Activated CD4-positive, alpha-beta memory T cell treated with anti-CD3 and anti-CD28 coated beads for 36 hours (primary cell): Measurements from ENCODE around the gene KRT79. TPM values are rescaled to one million over a fixed set of nuclear protein-coding genes. Genes with fewer than 3 reads are reported as not detected.
A peak's percentile ranks its signal among the peaks of the same experiment; 100 is the strongest.

Experiments used
- CTCF ChIA-PET: fragments of 350-600 bp; sonication (Branson Sonifier 250); formaldehyde crosslinking; loops from one replicate; lab custom pipeline; 2021; ENCODE audit warnings: antibody characterized with exemption, inconsistent platforms; lab: Charles Lee
- POLR2A ChIA-PET: fragments of 350-600 bp; sonication (Branson Sonifier 250); formaldehyde crosslinking; loops from one replicate; lab custom pipeline; 2021; ENCODE audit warnings: antibody characterized with exemption; lab: Charles Lee
- DNase-seq: peaks from one replicate; pipeline ENCODE4 v3.0.0-alpha.2; 2020
- H3K27ac Mint-ChIP-seq: one replicate; pipeline ENCODE4 v1.8.0; 2021; ENCODE audit warnings: mixed read lengths
- H3K27me3 Mint-ChIP-seq: one replicate; pipeline ENCODE4 v1.8.0; 2021; ENCODE audit warnings: mixed read lengths
- H3K36me3 Mint-ChIP-seq: one replicate; pipeline ENCODE4 v1.8.0; 2021; ENCODE audit warnings: mixed read lengths
- H3K4me1 Mint-ChIP-seq: one replicate; pipeline ENCODE4 v1.8.0; 2021; ENCODE audit warnings: low read depth, mixed read lengths
- H3K4me3 Mint-ChIP-seq: one replicate; pipeline ENCODE4 v1.8.0; 2021; ENCODE audit warnings: mild to moderate bottlenecking, mixed read lengths
- H3K9me3 Mint-ChIP-seq: one replicate; pipeline ENCODE4 v1.8.0; 2021; ENCODE audit warnings: mixed read lengths
- intact Hi-C: fragments of 100-400 bp; cut with micrococcal nuclease; formaldehyde crosslinking; loops from one replicate; pipeline ENCODE4 v1.15.1; 2023
- total RNA-seq, 2 experiments: library from RNA; stranded (reverse); gene quantifications; one replicate each; pipeline ENCODE4 v1.2.3, GENCODE V29; 2021

The KRT79 gene
- total RNA-seq, 2 experiments from 2014 or later: not detected

DNA sequence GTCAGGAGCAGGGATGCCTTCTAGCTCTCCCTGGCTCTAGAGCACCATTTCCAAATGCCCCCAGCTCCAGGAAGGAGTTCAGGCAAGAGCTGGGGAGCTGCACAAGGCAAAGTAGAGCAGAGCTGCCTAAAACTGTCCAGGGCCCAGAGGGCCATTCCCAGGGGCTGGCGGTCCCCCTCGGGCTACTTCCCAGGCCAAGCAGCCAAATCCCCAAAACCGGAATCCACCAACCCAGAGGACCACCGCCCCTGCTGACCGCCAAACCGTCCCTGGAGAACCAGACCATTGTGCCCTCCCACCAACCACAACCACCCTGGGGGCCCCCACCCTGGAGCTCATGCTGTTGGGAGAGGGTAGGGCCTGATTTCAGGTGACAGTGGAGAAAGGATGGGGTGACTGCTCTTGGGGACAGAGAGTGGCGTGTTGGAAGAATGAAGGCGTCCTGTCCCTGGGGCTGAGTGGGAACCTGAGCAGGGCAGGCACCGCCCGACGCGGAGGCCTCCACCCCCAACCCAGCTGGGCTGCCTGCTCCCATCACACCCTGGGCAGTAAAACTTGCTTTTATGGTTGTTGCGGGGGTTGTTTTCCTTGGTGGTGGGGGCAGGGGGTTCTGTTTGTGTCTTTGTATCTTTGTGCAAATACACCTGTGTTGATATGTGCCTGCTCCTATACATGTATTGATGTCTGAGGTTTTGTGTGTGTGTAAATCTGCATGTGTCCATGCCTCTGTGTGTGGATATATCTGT is 38.7 kb upstream of the KRT79 start:
- DNase-seq: no peak
- intact Hi-C loops: loop anchor here (10.0 kb wide), 1 partner anchor 178 kb away; no protein-coding TSS in a partner anchor
- no peak overlapping the region for H3K27ac Mint-ChIP-seq
- POLR2A ChIA-PET: no interaction called here
- H3K4me1 Mint-ChIP-seq: peaks cover 17% of the 10 kb centered on the region
- H3K36me3 Mint-ChIP-seq: no peaks in the 10 kb centered on the region
- no peak overlapping the region for H3K4me3 Mint-ChIP-seq
- CTCF ChIA-PET: interaction anchor here (0.5 to 9.1 kb wide), 8 partner anchors 7 to 449 kb away, joined by 3 to 127 read pairs (median 6); partner anchors contain the start of genes AAAS and KRT74
- H3K9me3 Mint-ChIP-seq: no peaks in the 10 kb centered on the region
- H3K27me3 Mint-ChIP-seq: peaks cover 3% of the 10 kb centered on the region

DNA sequence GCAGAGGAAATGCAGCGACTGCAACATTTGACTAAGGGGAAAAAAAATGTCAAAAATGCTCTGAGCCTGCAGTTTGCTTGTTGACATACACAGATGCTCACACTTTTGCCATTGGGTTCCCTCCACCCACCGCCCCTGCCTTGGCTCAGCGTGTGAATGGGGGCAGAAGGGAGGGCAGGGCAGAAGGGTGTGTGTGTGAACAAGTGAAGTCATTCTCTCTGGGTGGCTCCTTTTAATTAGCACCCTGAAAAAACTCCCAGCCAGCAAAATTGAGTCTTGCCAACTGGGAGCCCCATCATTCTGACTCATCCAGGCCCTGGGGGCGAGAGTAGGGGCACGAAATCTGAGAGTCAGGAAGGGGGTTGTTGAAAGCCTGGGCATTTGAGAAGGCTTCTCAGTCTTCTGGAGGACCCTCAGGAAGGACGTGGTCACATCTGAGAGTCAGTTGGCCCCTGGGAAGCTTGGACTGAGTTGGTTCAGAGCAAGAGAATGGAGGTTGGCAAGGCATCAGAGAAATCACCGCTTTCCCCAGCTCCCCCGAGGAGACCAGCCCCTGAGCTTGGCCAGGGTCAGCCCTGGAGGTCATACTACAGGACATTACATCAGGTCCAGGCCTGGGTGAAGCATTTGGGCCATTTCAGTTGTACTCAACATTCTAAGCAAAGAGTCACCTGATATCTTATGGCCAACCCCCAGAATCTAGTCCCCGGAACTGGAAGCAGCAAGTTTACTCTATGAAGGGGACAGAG is 37.4 kb upstream of the KRT79 start:
- peaks cover 3% of the 10 kb centered on the region for H3K27me3 Mint-ChIP-seq
- H3K27ac Mint-ChIP-seq: no peak overlapping the region
- no peak for DNase-seq
- no peaks in the 10 kb centered on the region for H3K36me3 Mint-ChIP-seq
- peaks cover 26% of the 10 kb centered on the region for H3K4me1 Mint-ChIP-seq
- no peak overlapping the region for H3K4me3 Mint-ChIP-seq
- intact Hi-C loops: loop anchor here (10.0 kb wide), 1 partner anchor 177 kb away; no protein-coding TSS in a partner anchor
- ChIA-PET POLR2A (no interaction called here), CTCF (interaction anchor here (0.8 to 9.1 kb wide), 15 partner anchors 9 to 543 kb away, joined by 3 to 127 read pairs (median 5); no protein-coding TSS in a partner anchor)
- H3K9me3 Mint-ChIP-seq: no peaks in the 10 kb centered on the region

DNA sequence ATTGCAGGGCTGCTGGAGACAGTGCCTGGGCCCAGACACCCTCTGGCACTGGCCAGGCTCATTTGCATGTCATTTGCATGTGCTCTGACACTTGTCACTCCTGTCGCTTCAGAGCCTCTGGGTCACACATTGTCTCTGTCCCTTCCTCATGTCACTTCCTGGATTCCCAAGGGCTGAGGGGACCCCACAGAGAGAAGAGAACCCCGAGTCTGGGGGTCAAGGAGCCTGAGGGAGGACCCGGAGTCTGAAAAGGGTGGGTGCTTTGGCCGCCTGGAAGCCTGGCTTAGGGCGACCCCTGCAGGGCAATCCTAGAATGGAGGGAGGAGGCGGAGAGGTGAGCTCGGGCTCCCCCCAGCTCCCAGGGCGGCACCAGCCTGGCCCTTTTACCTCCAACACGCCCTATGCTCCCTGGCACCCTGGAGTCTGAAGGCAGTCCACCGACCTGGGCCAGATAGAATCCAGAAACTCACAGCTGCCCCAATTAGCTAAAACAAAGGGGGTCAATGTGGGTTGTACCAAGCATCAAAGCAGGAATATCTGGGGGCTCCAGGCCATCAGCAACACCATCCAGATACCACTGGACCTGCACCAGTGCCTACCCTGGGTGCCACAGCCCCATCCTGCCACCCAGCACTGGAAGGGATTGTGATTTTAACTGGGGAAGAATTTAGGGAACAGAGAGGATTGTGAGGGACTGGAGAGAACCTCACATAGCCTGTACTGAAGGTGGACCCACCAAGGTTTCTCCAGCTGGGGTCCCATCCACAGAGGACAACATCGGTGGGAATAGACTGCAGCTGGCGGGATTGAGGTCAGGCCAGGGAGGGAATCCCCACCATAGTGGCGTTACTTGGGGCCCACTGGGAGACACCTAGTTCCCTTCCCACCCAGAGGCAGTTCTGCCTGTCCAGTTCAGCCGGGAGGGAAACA is 36.5 kb upstream of the KRT79 start:
- POLR2A ChIA-PET: no interaction called here
- H3K36me3 Mint-ChIP-seq: no peaks in the 10 kb centered on the region
- peaks cover 26% of the 10 kb centered on the region for H3K4me1 Mint-ChIP-seq
- DNase-seq: peak; percentile 83
- CTCF ChIA-PET: interaction anchor here (0.6 to 9.1 kb wide), 37 partner anchors 9 to 542 kb away, joined by 3 to 127 read pairs (median 4); partner anchors contain the start of gene KRT84
- H3K27me3 Mint-ChIP-seq: peaks cover 3% of the 10 kb centered on the region
- no peaks in the 10 kb centered on the region for H3K9me3 Mint-ChIP-seq
- intact Hi-C loops: loop anchor here (1.0 to 10.0 kb wide), 2 partner anchors 176 to 287 kb away; no protein-coding TSS in a partner anchor
- no peak overlapping the region for H3K27ac Mint-ChIP-seq
- no peak overlapping the region for H3K4me3 Mint-ChIP-seq

DNA sequence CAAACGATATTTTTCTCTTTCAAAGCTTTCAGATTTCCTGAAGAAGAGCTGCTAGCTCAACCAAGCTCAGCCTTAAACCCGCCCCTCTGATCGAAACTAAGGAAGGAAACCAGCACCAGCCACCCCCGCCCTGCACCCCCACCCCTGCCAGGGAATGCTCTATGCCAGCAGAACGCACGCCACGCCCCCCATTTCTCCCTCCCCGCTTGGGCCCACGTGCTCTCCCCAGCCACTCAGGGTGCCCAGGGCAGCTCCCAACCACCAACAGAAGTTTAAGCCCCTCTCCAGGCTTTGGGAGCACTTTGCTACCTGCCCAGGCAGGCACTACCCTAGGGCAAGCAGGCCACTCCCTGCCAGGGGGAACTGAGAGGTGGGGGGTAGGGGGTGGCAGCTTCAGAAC is 33.5 kb upstream of the KRT79 start:
- Mint-ChIP-seq H3K36me3 (no peaks in the 10 kb centered on the region), H3K9me3 (no peaks in the 10 kb centered on the region), H3K4me1 (peaks cover 16% of the 10 kb centered on the region), H3K27me3 (no peaks in the 10 kb centered on the region), H3K4me3 (no peak overlapping the region), H3K27ac (no peak overlapping the region)
- CTCF ChIA-PET: interaction anchor here (0.6 to 9.1 kb wide), 5 partner anchors 12 to 506 kb away, joined by 3 to 127 read pairs (median 4); no protein-coding TSS in a partner anchor
- DNase-seq: peak; percentile 31
- POLR2A ChIA-PET: no interaction called here
- intact Hi-C loops: no loop called here

DNA sequence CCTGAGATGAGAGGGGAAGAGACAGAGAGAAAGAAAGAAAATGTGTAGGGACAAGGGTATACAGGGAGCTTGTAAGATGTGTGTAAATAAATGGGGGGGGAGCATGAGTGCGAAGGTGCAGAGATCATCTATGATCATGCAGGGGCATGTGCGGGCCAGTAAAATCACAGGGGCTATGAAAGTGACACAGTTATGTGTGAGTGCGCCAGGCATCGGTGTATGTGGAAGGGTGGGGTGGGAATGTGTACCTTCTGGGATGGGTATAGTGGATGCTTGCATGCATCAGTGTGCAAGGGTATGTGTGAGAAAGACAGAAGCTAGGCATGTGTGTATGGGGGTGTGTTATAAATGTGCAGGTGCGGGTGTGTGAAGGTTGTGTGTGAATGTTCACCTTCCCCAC is 33.0 kb upstream of the KRT79 start:
- intact Hi-C loops: no loop called here
- POLR2A ChIA-PET: no interaction called here

DNA sequence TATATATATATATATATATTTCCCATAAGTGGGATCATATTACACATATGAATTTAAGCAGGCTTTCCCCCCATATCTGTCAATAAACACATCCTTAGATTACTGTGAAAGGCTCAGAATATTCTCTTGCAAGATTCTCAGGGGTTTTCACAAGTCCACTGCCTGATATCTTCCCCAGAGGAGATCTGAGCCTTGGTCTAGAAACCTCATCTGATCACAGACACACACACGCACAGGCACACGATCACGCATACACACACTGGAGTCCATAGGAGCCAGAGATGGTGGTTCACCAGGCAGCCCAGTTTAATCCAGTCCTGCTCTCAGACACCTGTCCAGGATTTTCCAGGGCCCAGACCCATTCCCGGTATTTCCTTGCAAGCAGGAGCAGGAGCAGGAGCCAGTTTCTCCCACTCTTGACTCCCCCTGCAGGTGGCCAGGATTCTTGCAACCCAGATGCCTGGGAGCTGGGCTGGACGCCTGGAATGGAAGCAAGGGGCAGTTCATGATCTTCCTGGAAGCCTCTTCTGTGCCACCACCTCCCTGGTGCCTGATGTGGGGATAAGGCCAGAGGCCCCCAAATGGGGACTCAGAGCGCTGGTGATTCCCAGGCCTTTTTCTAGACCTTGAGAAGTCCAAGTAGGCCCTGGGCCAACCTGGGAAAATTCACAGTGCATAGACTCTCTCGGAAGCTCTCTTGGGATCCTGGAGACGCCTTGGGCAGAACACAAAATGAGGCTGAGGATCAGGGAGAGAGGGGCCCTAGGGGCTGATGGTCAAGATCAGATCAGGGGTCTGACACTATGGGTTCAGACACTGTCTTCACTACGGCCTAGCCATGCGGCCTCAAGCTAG is 31.2 kb upstream of the KRT79 start:
- Mint-ChIP-seq H3K36me3 (no peaks in the 10 kb centered on the region), H3K4me3 (no peak overlapping the region), H3K27me3 (no peaks in the 10 kb centered on the region), H3K9me3 (no peaks in the 10 kb centered on the region), H3K4me1 (peaks cover 12% of the 10 kb centered on the region), H3K27ac (no peak overlapping the region)
- ChIA-PET CTCF (interaction anchor here (0.8 to 9.1 kb wide), 14 partner anchors 9 to 884 kb away, joined by 3 to 127 read pairs (median 3); no protein-coding TSS in a partner anchor), POLR2A (no interaction called here)
- DNase-seq: peak; percentile 39
- intact Hi-C loops: no loop called here

More for the DNA sequence above, 33.0 kb upstream of the KRT79 start:
- no peaks in the 10 kb centered on the region for H3K9me3 Mint-ChIP-seq
- peaks cover 16% of the 10 kb centered on the region for H3K4me1 Mint-ChIP-seq
- DNase-seq: no peak
- no peak overlapping the region for H3K27ac Mint-ChIP-seq
- H3K36me3 Mint-ChIP-seq: no peaks in the 10 kb centered on the region
- CTCF ChIA-PET: interaction anchor here (1.0 to 9.1 kb wide), 5 partner anchors 11 to 505 kb away, joined by 3 to 127 read pairs (median 4); no protein-coding TSS in a partner anchor
- H3K4me3 Mint-ChIP-seq: no peak overlapping the region
- no peaks in the 10 kb centered on the region for H3K27me3 Mint-ChIP-seq

DNA sequence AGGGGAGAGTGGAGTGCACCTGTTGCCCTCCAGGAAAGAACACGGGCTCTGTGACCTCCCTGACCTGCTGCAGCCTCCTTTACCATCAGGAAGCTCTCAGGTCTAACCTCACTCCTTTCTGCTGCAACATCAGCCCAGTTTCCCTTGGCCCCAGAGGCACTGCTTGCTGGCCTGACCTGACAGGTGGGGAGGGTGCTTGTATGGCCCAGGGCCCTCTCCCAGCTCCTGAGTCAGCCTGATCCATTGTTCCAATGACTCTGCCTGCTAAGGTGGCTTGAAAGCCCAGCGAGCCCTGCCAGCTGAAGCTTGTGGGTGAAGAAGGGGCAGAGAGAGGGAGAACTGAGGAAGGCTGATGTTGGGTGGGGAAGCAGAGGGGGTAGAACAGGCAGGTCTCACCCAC is 27.9 kb upstream of the KRT79 start:
- intact Hi-C loops: no loop called here
- Mint-ChIP-seq H3K4me3 (no peak overlapping the region), H3K4me1 (peaks cover 2% of the 10 kb centered on the region), H3K27me3 (no peaks in the 10 kb centered on the region), H3K9me3 (no peaks in the 10 kb centered on the region), H3K36me3 (no peaks in the 10 kb centered on the region), H3K27ac (no peak overlapping the region)
- ChIA-PET CTCF (interaction anchor here (0.9 to 1.3 kb wide), 3 partner anchors 8 to 22 kb away, joined by 4 to 5 read pairs (median 4); no protein-coding TSS in a partner anchor), POLR2A (no interaction called here)
- no peak for DNase-seq

DNA sequence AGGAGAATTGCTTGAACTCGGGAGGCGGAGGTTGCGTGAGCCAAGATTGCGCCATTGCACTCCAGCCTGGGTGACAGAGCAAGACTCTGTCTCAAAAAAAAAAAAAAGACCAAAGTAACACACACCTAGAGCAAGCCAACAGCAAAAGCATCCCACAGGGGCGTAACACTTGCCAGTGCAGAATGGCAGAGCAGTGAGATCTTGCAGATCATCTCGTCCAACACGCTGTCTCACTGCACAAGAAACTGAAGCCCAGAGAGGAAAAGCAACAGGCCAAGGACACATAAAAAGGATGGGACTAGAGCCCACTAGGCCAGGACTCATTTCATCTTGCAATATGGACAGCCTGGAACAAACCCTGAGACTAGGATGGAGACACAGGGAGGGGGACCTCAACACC is 27.4 kb upstream of the KRT79 start:
- H3K36me3 Mint-ChIP-seq: no peaks in the 10 kb centered on the region
- no peak overlapping the region for H3K27ac Mint-ChIP-seq
- H3K9me3 Mint-ChIP-seq: no peaks in the 10 kb centered on the region
- ChIA-PET POLR2A (no interaction called here), CTCF (interaction anchor here (0.9 to 1.3 kb wide), 3 partner anchors 9 to 23 kb away, joined by 4 to 5 read pairs (median 4); no protein-coding TSS in a partner anchor)
- DNase-seq: no peak
- H3K4me3 Mint-ChIP-seq: no peak overlapping the region
- no peaks in the 10 kb centered on the region for H3K27me3 Mint-ChIP-seq
- no peaks in the 10 kb centered on the region for H3K4me1 Mint-ChIP-seq
- intact Hi-C loops: no loop called here

DNA sequence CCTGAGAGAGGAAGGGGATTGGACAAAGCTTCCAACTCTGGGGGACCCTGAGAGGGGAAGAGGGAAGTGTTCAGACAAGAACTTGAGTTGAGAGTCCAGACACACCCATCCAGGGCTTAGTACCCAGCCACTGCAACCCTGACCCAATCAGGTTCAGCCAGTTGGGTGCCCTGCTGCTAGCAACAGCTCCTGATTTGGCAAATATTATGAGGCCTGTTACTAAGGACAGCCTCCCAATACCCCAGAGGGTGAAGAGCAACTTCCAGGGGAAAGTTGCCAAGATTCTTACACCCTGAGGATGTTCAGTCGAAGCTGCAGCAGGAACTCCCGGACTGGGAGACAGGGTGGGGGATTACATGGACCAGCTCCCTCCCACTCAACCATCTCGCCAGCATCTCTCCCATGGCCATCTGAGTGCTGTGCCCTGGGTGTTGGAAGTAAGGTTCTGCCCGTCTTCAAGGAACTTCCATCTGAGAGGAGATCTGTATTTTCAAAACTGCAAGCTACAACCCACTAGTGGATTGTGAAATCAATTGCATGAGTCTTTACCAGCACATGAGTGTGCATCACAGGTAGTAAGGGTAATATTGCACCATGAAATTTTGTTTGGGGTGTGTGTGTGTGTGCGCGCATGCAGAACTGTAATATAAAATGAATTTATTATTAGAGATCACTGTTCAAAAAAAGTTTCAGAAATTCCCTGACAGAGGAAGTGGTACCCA is 26.2 kb upstream of the KRT79 start:
- intact Hi-C loops: no loop called here
- DNase-seq: no peak
- Mint-ChIP-seq H3K27ac (no peak overlapping the region), H3K4me1 (no peaks in the 10 kb centered on the region), H3K27me3 (peaks cover 2% of the 10 kb centered on the region), H3K9me3 (no peaks in the 10 kb centered on the region), H3K4me3 (no peak overlapping the region), H3K36me3 (no peaks in the 10 kb centered on the region)
- ChIA-PET CTCF (interaction anchor here (0.7 to 1.7 kb wide), 3 partner anchors 20 to 645 kb away, joined by 3 to 6 read pairs (median 5); no protein-coding TSS in a partner anchor), POLR2A (no interaction called here)

DNA sequence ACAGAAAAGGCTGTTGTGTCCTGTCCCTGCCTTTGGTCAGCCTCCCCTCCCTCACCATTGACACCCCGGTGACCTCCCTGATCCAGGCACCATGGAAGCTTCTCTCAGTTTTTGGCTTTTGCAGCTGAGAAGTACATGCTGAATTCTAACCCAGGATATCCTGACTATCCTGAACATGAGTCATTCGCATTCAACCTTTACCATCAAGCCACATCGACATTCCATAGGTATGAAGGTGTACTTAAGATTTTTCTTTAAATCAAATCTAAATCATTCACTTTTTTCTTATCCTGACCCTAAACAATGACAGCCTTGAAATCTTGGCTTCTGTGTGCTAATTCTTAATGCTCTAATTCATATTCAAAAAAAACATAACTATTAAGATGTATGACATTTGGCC is 23.4 kb upstream of the KRT79 start:
- Mint-ChIP-seq H3K36me3 (no peaks in the 10 kb centered on the region), H3K9me3 (no peaks in the 10 kb centered on the region), H3K4me1 (no peaks in the 10 kb centered on the region), H3K4me3 (no peak overlapping the region), H3K27ac (no peak overlapping the region), H3K27me3 (peaks cover 4% of the 10 kb centered on the region)
- POLR2A ChIA-PET: no interaction called here
- CTCF ChIA-PET: no interaction called here
- intact Hi-C loops: no loop called here
- no peak for DNase-seq
